Measurements from ENCODE around the gene AKR1C4. TPM values are rescaled to one million over a fixed set of nuclear protein-coding genes. Genes with fewer than 3 reads are reported as not detected.

The AKR1C4 gene
- total and polyA plus RNA-seq, 12 donors = 0.20 TPM; not detected in 11

GRCh38 chr10:5268234-5268633 lies 71.6 kb downstream of the AKR1C4 start:
- Histone ChIP-seq H3K27ac (no peak overlapping the region), H3K27me3 (no peaks in the 10 kb centered on the region), H3K36me3 (replicated peaks in 1 of 2) (no peaks in the 10 kb centered on the region), H3K4me1 (replicated peaks in 1 of 2) (no peaks in the 10 kb centered on the region), H3K4me3 (no peak overlapping the region), H3K9me3 (replicated peaks in 1 of 3) (peaks cover 0 to 6% (median 0%) of the 10 kb centered on the region in 3 donors)
- TF ChIP-seq POLR2A (IDR thresholded peaks at IDR 0.05) = no peak
- TF ChIP-seq, protein P1, sequence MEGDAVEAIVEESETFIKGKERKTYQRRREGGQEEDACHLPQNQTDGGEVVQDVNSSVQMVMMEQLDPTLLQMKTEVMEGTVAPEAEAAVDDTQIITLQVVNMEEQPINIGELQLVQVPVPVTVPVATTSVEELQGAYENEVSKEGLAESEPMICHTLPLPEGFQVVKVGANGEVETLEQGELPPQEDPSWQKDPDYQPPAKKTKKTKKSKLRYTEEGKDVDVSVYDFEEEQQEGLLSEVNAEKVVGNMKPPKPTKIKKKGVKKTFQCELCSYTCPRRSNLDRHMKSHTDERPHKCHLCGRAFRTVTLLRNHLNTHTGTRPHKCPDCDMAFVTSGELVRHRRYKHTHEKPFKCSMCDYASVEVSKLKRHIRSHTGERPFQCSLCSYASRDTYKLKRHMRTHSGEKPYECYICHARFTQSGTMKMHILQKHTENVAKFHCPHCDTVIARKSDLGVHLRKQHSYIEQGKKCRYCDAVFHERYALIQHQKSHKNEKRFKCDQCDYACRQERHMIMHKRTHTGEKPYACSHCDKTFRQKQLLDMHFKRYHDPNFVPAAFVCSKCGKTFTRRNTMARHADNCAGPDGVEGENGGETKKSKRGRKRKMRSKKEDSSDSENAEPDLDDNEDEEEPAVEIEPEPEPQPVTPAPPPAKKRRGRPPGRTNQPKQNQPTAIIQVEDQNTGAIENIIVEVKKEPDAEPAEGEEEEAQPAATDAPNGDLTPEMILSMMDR (IDR thresholded peaks at IDR 0.05) = no peak
- intact Hi-C loops (cut with DNase I) = no loop called here
- no peak for DNase-seq

Other genes with a start within 250 kb of the AKR1C4 start
- 10 to 100 TPM in 3 of 9 donors, 1 to 10 TPM in 6; 4.6 to 22.6 (median 6.9) TPM for gene AKR1C1, start 233.4 kb upstream of the AKR1C4 start, total RNA-seq
- gene AKR1C1, start 233.4 kb upstream of the AKR1C4 start, polyA plus RNA-seq = 10 to 100 TPM in 2 of 3 donors, 1 to 10 TPM in 1; 9.9 to 14.8 (median 14.2) TPM
- 10 to 100 TPM in 4 of 9 donors, 1 to 10 TPM in 5; 3.5 to 27.4 (median 8.2) TPM for gene AKR1C2, start 193.0 kb upstream of the AKR1C4 start, total RNA-seq
- gene AKR1C2, start 193.0 kb upstream of the AKR1C4 start, polyA plus RNA-seq = 10 to 100 TPM in 2 of 3 donors, 1 to 10 TPM in 1; 9.7 to 23.8 (median 11.9) TPM
- gene AKR1C3, start 102.4 kb upstream of the AKR1C4 start, total RNA-seq = 10 to 100 TPM in 8 of 9 donors, under 1 TPM in 1; 0.67 to 74.8 (median 55.5) TPM
- 10 to 100 TPM; 22.8 to 36.8 (median 31.7) TPM for gene AKR1C3, start 102.4 kb upstream of the AKR1C4 start, polyA plus RNA-seq
- not detected for gene AKR1C8, start 11.7 kb upstream of the AKR1C4 start, total RNA-seq
- not detected for gene AKR1C8, start 11.7 kb upstream of the AKR1C4 start, polyA plus RNA-seq
- under 1 TPM in 1 of 9 donors, not detected in 8; 0.55 TPM for gene UCN3, start 168.1 kb downstream of the AKR1C4 start, total RNA-seq
- gene UCN3, start 168.1 kb downstream of the AKR1C4 start, polyA plus RNA-seq = 1 to 10 TPM in 1 of 3 donors, under 1 TPM in 2; 0.20 to 1.0 (median 0.20) TPM
- gene TUBAL3, start 208.0 kb downstream of the AKR1C4 start, total RNA-seq = not detected
- not detected for gene TUBAL3, start 208.0 kb downstream of the AKR1C4 start, polyA plus RNA-seq
- gene NET1, start 215.7 kb downstream of the AKR1C4 start, total RNA-seq = 10 to 100 TPM; 13.3 to 26.2 (median 21.3) TPM
- gene NET1, start 215.7 kb downstream of the AKR1C4 start, polyA plus RNA-seq = 10 to 100 TPM in 2 of 3 donors, 1 to 10 TPM in 1; 8.7 to 14.1 (median 12.4) TPM

All from adrenal gland (tissue), 12 donors.